PC-3 (cell line): Measurements from ENCODE around the gene BCAT1. TPM values are rescaled to one million over a fixed set of nuclear protein-coding genes. Genes with fewer than 3 reads are reported as not detected.

Experiments
- ATAC-seq: fragments of 200-7000 bp; cut with Tn5 transposase; 2 replicates; pipeline ENCODE4 v1.9.1; 2020; ENCODE audit warnings: mild to moderate bottlenecking, moderate library complexity
- BruUV-seq: library from RNA; stranded (reverse); fragments of 400-500 nt; replicated peaks from 2 replicates; lab custom pipeline; 2021; lab: Mats Ljungman, UMichigan
- CTCF ChIA-PET: fragments of 300-600 bp; sonication (Branson Sonifier 250); formaldehyde crosslinking; loops from one replicate; lab custom pipeline; 2022; ENCODE audit warnings: antibody characterized with exemption; lab: Charles Lee
- POLR2A ChIA-PET: fragments of 300-600 bp; sonication (Branson Sonifier 250); formaldehyde crosslinking; loops from one replicate; lab custom pipeline; 2022; ENCODE audit warnings: antibody characterized with exemption; ENCODE audit not compliant: unreplicated experiment; lab: Charles Lee
- DNase-seq: peaks from one replicate; pipeline ENCODE4 v3.0.0-alpha.2; 2015
- H2AFZ ChIP-seq: fragments of 300-600 bp; sonication (generic); 2 replicates; pipeline ENCODE4 v1.6.0; 2016; ENCODE audit warnings: antibody characterized with exemption, low read length
- H3F3A ChIP-seq: fragments of 300-600 bp; sonication (generic); one replicate; pipeline ENCODE4 v1.6.0; 2017; ENCODE audit warnings: antibody characterized with exemption, low read length, control low read depth, mild to moderate bottlenecking; ENCODE audit not compliant: unreplicated experiment
- H3K27ac ChIP-seq: fragments of 300-600 bp; sonication (generic); 2 replicates; pipeline ENCODE4 v1.5.1; 2016; ENCODE audit warnings: mild to moderate bottlenecking, low read length
- H3K27me3 ChIP-seq: fragments of 300-600 bp; sonication (generic); 2 replicates; pipeline ENCODE4 v1.6.1; 2016; ENCODE audit warnings: low read length, mixed read lengths
- H3K36me3 ChIP-seq: fragments of 300-600 bp; sonication (generic); 2 replicates; pipeline ENCODE4 v1.6.1; 2016; ENCODE audit warnings: low read depth, mixed run types, low read length, mixed read lengths
- H3K4me1 ChIP-seq: fragments of 300-600 bp; sonication (generic); 2 replicates; pipeline ENCODE4 v1.5.1; 2016; ENCODE audit warnings: low read length; ENCODE audit not compliant: insufficient read depth
- H3K4me2 ChIP-seq: fragments of 300-600 bp; sonication (generic); 2 replicates; pipeline ENCODE4 v1.6.0; 2016; ENCODE audit warnings: low read length
- H3K4me3 ChIP-seq: fragments of 300-600 bp; sonication (generic); 2 replicates; pipeline ENCODE4 v1.5.1; 2016; ENCODE audit warnings: mild to moderate bottlenecking, low read length, mixed read lengths
- H3K79me2 ChIP-seq: fragments of 300-600 bp; sonication (generic); 2 replicates; pipeline ENCODE4 v1.6.1; 2017; ENCODE audit warnings: low read length, mixed read lengths
- H3K9ac ChIP-seq: fragments of 300-600 bp; sonication (generic); 2 replicates; pipeline ENCODE4 v1.6.0; 2016; ENCODE audit warnings: mild to moderate bottlenecking, low read length
- H3K9me2 ChIP-seq: fragments of 300-600 bp; sonication (generic); replicated peaks from 2 replicates; pipeline ENCODE4 v1.6.1; 2016; ENCODE audit warnings: mixed run types, low read length, mixed read lengths
- H3K9me3 ChIP-seq: fragments of 300-600 bp; sonication (generic); 2 replicates; pipeline ENCODE4 v1.6.1; 2016; ENCODE audit warnings: low read length, mixed read lengths
- H4K20me1 ChIP-seq: fragments of 300-600 bp; sonication (generic); 2 replicates; pipeline ENCODE4 v1.6.1; 2016; ENCODE audit warnings: low read length, mixed read lengths
- EZH2 ChIP-seq: fragments of 300-600 bp; sonication (generic); IDR thresholded peaks from one replicate; pipeline ENCODE4 v1.6.1; 2017; ENCODE audit warnings: antibody characterized with exemption, mild to moderate bottlenecking, low read length; ENCODE audit not compliant: unreplicated experiment
- EZH2phosphoT487 ChIP-seq: fragments of 300-600 bp; sonication (generic); IDR thresholded peaks from 2 replicates; pipeline ENCODE4 v1.6.1; 2018; ENCODE audit warnings: mild to moderate bottlenecking, antibody characterized with exemption, low read length, borderline replicate concordance
- intact Hi-C: fragments of 100-400 bp; cut with micrococcal nuclease; formaldehyde crosslinking; loops from 2 replicates; pipeline ENCODE4 v1.9.0; 2023
- total RNA-seq: library from RNA; depleted of rRNA; stranded (reverse); fragments of >200 nt; gene quantifications from 2 replicates; pipeline ENCODE4 v1.2.3, GENCODE V29; 2014
- TF ChIP-seq, protein P1 (sequence below): fragments of 300-600 bp; sonication (generic); conservative IDR thresholded peaks from 2 replicates; pipeline ENCODE4 v1.5.1; 2017; ENCODE audit warnings: antibody characterized with exemption, low read depth, mild to moderate bottlenecking, low read length

Gene BCAT1
- total RNA-seq, 1 experiment from 2014 or later: not detected

DNA sequence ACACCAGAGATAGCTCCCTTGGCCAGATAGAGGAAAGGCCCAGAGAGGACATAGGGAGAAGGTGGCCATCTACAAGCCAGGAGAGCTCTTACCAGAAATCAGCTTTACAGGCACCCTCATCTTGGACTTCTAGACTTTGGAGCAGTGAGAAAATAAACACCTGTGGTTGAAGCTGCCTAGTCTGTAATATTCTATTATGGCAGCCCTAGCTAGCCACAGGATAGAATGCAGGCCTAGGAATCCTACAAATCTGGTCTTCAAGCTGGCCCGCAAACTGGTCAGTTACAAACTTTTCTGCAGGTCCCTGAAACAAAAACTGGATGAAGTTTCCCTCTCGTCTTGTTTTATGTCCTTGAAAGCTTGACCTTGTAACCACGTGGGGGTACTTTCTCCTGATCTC lies 92.4 kb downstream of the BCAT1 start:
- Histone ChIP-seq H4K20me1 (no peaks in the 10 kb centered on the region), H2AFZ (no peak overlapping the region), H3K9me3 (no peaks in the 10 kb centered on the region), H3K9ac (no peak overlapping the region), H3K27me3 (no peaks in the 10 kb centered on the region), H3K4me1 (no peaks in the 10 kb centered on the region), H3K27ac (no peak overlapping the region), H3F3A (no peaks in the 10 kb centered on the region), H3K9me2 (no peaks in the 10 kb centered on the region), H3K79me2 (no peaks in the 10 kb centered on the region), H3K36me3 (no peaks in the 10 kb centered on the region; the same call in 1 of the 2 replicates), H3K4me2 (no peak overlapping the region), H3K4me3 (no peak overlapping the region)
- TF ChIP-seq EZH2phosphoT487 (no peak), EZH2 (no peak)
- TF ChIP-seq, protein P1, sequence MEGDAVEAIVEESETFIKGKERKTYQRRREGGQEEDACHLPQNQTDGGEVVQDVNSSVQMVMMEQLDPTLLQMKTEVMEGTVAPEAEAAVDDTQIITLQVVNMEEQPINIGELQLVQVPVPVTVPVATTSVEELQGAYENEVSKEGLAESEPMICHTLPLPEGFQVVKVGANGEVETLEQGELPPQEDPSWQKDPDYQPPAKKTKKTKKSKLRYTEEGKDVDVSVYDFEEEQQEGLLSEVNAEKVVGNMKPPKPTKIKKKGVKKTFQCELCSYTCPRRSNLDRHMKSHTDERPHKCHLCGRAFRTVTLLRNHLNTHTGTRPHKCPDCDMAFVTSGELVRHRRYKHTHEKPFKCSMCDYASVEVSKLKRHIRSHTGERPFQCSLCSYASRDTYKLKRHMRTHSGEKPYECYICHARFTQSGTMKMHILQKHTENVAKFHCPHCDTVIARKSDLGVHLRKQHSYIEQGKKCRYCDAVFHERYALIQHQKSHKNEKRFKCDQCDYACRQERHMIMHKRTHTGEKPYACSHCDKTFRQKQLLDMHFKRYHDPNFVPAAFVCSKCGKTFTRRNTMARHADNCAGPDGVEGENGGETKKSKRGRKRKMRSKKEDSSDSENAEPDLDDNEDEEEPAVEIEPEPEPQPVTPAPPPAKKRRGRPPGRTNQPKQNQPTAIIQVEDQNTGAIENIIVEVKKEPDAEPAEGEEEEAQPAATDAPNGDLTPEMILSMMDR: no peak
- intact Hi-C loops: no loop called here
- no TSS peak for BruUV-seq
- POLR2A ChIA-PET: no interaction called here
- DNase-seq (no peak), ATAC-seq (no peak)
- CTCF ChIA-PET: no interaction called here

GRCh38 chr12:24854908-24855307 lies 94.0 kb downstream of the BCAT1 start:
- Histone ChIP-seq H3K4me2 (no peak overlapping the region), H3K4me1 (no peaks in the 10 kb centered on the region), H4K20me1 (no peaks in the 10 kb centered on the region), H3K27ac (no peak overlapping the region), H3K4me3 (no peak overlapping the region), H3K27me3 (no peaks in the 10 kb centered on the region), H3F3A (no peaks in the 10 kb centered on the region), H3K9me2 (no peaks in the 10 kb centered on the region), H3K79me2 (no peaks in the 10 kb centered on the region), H3K9ac (no peak overlapping the region), H3K9me3 (no peaks in the 10 kb centered on the region), H2AFZ (no peak overlapping the region), H3K36me3 (no peaks in the 10 kb centered on the region; the same call in 1 of the 2 replicates)
- TF ChIP-seq EZH2phosphoT487 (no peak), EZH2 (no peak)
- TF ChIP-seq, protein P1: no peak
- intact Hi-C loops: no loop called here
- DNase-seq (no peak), ATAC-seq (no peak)
- ChIA-PET POLR2A (interaction anchor here (0.5 kb wide), 1 partner anchor 1195 kb away, joined by 4 read pairs; no protein-coding TSS in a partner anchor), CTCF (no interaction called here)
- BruUV-seq: no TSS peak

DNA sequence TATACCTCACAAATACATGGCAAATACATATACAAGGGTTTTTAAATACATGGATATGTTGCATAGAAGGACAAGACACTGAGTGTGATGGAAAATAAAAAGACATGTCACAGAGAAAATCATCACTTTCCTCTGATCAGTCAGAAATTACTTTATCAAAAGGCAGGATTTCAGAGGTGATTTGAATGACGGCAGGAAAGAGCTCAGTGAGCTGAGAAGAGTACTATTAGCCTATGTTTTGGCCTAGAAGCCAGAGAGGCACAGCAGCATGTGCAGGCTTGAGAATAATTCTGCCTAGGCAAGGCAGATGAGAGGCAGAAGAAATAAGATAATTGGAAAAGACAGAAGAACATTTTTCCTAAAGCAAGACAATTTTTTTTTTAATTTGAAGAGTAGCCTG lies 94.9 kb downstream of the BCAT1 start:
- H3K4me1 ChIP-seq: no peaks in the 10 kb centered on the region
- H3F3A ChIP-seq: no peaks in the 10 kb centered on the region
- H3K9ac ChIP-seq: no peak overlapping the region
- H3K36me3 ChIP-seq: no peaks in the 10 kb centered on the region; the same call in 1 of the 2 replicates
- ChIA-PET CTCF (no interaction called here), POLR2A (no interaction called here)
- H3K27me3 ChIP-seq: no peaks in the 10 kb centered on the region
- no peak overlapping the region for H3K4me3 ChIP-seq
- BruUV-seq: no TSS peak
- H3K27ac ChIP-seq: no peak overlapping the region
- TF ChIP-seq EZH2 (no peak), EZH2phosphoT487 (no peak)
- no peak overlapping the region for H3K4me2 ChIP-seq
- DNase-seq: no peak
- H4K20me1 ChIP-seq: no peaks in the 10 kb centered on the region
- H3K9me2 ChIP-seq: no peaks in the 10 kb centered on the region
- H2AFZ ChIP-seq: no peak overlapping the region
- no peaks in the 10 kb centered on the region for H3K9me3 ChIP-seq
- intact Hi-C loops: no loop called here
- no peak for ATAC-seq
- no peaks in the 10 kb centered on the region for H3K79me2 ChIP-seq
